Caco-2 (cell line): ENCODE results near the gene GABRQ. TPM values are rescaled to one million over a fixed set of nuclear protein-coding genes. Genes with fewer than 3 reads are reported as not detected.

ENCODE experiments used
- BruUV-seq: library from RNA; stranded (reverse); fragments of 400-500 nt; replicated peaks from 2 replicates; lab custom pipeline; 2021; lab: Mats Ljungman, UMichigan
- CTCF ChIA-PET: fragments of 300-600 bp; sonication (Branson Sonifier 250); formaldehyde crosslinking; loops from one replicate; lab custom pipeline; 2022; ENCODE audit warnings: antibody characterized with exemption; lab: Charles Lee
- POLR2A ChIA-PET: fragments of 300-600 bp; sonication (Branson Sonifier 250); formaldehyde crosslinking; loops from one replicate; lab custom pipeline; 2022; ENCODE audit warnings: antibody characterized with exemption; lab: Charles Lee
- DNase-seq, 2 experiments: peaks; one replicate each; pipeline versions ENCODE4 v3.0.0 to v3.0.0-alpha.2; 2020 to 2022
- H3K27me3 ChIP-seq: replicated peaks from 2 replicates; pipeline ENCODE4 v1.6.0; 2011; ENCODE audit warnings: low read length; ENCODE audit not compliant: control insufficient read depth, insufficient read depth
- H3K36me3 ChIP-seq: 2 replicates; pipeline ENCODE4 v1.5.1; 2011; ENCODE audit warnings: low read length; ENCODE audit not compliant: control insufficient read depth, insufficient read depth
- H3K4me1 ChIP-seq: fragments of 250-450 bp; sonication (Bioruptor Pico); 2 replicates; pipeline ENCODE4 v1.5.1; 2020; ENCODE audit warnings: mild to moderate bottlenecking
- H3K4me3 ChIP-seq: 2 replicates; pipeline ENCODE4 v1.5.1; 2011; ENCODE audit warnings: low read depth, mild to moderate bottlenecking, control low read depth, low read length
- H3K9me3 ChIP-seq: fragments of 250-450 bp; sonication (Bioruptor Pico); 2 replicates; pipeline ENCODE4 v1.5.1; 2020; ENCODE audit warnings: mild to moderate bottlenecking, moderate library complexity
- H3K27ac Mint-ChIP-seq: one replicate; pipeline ENCODE4 v1.8.0; 2022; ENCODE audit warnings: mixed read lengths; ENCODE audit not compliant: unreplicated experiment
- H3K27me3 Mint-ChIP-seq: one replicate; pipeline ENCODE4 v1.8.0; 2022; ENCODE audit warnings: mixed read lengths; ENCODE audit not compliant: insufficient read depth, unreplicated experiment
- H3K36me3 Mint-ChIP-seq: one replicate; pipeline ENCODE4 v1.8.0; 2022; ENCODE audit warnings: mild to moderate bottlenecking, mixed read lengths; ENCODE audit not compliant: insufficient read depth, unreplicated experiment
- H3K4me1 Mint-ChIP-seq: one replicate; pipeline ENCODE4 v1.8.0; 2022; ENCODE audit warnings: low read depth, mixed read lengths; ENCODE audit not compliant: unreplicated experiment
- H3K4me3 Mint-ChIP-seq: one replicate; pipeline ENCODE4 v1.8.0; 2022; ENCODE audit warnings: mild to moderate bottlenecking, moderate library complexity, mixed read lengths; ENCODE audit not compliant: unreplicated experiment
- H3K9me3 Mint-ChIP-seq: one replicate; pipeline ENCODE4 v1.8.0; 2022; ENCODE audit warnings: mixed read lengths; ENCODE audit not compliant: unreplicated experiment
- CTCF ChIP-seq, 2 experiments: fragments of 200-600 bp in 1 of 2; IDR thresholded peaks; 1 replicate in 1 of 2; 2 replicates in 1 of 2; pipeline versions ENCODE4 v1.5.1 to v1.8.0; 2011 to 2022; ENCODE audit warnings: antibody characterized with exemption in 1 of 2, control low read depth in 1 of 2, inconsistent platforms in 1 of 2, low read depth in 1 of 2, low read length in 1 of 2, mild to moderate bottlenecking in 1 of 2, moderate library complexity in 1 of 2; ENCODE audit not compliant: insufficient read depth in 1 of 2, severe bottlenecking in 1 of 2, unreplicated experiment in 1 of 2
- intact Hi-C: fragments of 100-400 bp; cut with micrococcal nuclease; formaldehyde crosslinking; loops from one replicate; pipeline ENCODE4 v1.10.0; 2022; ENCODE audit not compliant: unreplicated experiment
- total RNA-seq: library from RNA; stranded (reverse); gene quantifications from 2 replicates; pipeline ENCODE4 v1.2.3, GENCODE V29; 2022

GABRQ gene
- total RNA-seq, 1 experiment from 2014 or later: not detected

- intact Hi-C loops: no loop called here
- Histone ChIP-seq H3K4me3 (no peak overlapping the region), H3K4me1 (no peaks in the 10 kb centered on the region), H3K27me3 (no peaks in the 10 kb centered on the region), H3K36me3 (no peaks in the 10 kb centered on the region), H3K9me3 (no peaks in the 10 kb centered on the region)
- CTCF ChIA-PET: no interaction called here
- no peak for TF ChIP-seq CTCF (IDR thresholded peaks at IDR 0.05; ENCODE audit: insufficient read depth in 1 of 2, low read depth in 1 of 2, low read length in 1 of 2, severe bottlenecking in 1 of 2, unreplicated experiment in 1 of 2)
- no TSS peak for BruUV-seq
- Mint-ChIP-seq H3K27ac (no peak overlapping the region), H3K4me3 (no peak overlapping the region), H3K4me1 (no peaks in the 10 kb centered on the region), H3K27me3 (peaks cover 14% of the 10 kb centered on the region), H3K9me3 (no peaks in the 10 kb centered on the region), H3K36me3 (no peaks in the 10 kb centered on the region)
- POLR2A ChIA-PET: no interaction called here
- no peak for DNase-seq
These were observed 10.3 kb downstream of the GABRQ start for GRCh38 chrX:152647978-152648377.

GRCh38 chrX:152652060-152652459 is 14.4 kb downstream of the GABRQ start:
- no TSS peak for BruUV-seq
- H3K9me3 Mint-ChIP-seq: no peaks in the 10 kb centered on the region
- DNase-seq: no peak
- ChIA-PET CTCF (no interaction called here), POLR2A (no interaction called here)
- no peak overlapping the region for H3K27ac Mint-ChIP-seq
- H3K36me3 Mint-ChIP-seq: no peaks in the 10 kb centered on the region
- intact Hi-C loops: no loop called here
- H3K4me3 Mint-ChIP-seq: no peak overlapping the region
- no peaks in the 10 kb centered on the region for H3K4me1 ChIP-seq
- H3K4me1 Mint-ChIP-seq: no peaks in the 10 kb centered on the region
- no peaks in the 10 kb centered on the region for H3K36me3 ChIP-seq
- H3K9me3 ChIP-seq: no peaks in the 10 kb centered on the region
- no peak overlapping the region for H3K4me3 ChIP-seq
- peaks cover 27% of the 10 kb centered on the region for H3K27me3 Mint-ChIP-seq
- TF ChIP-seq CTCF (IDR thresholded peaks at IDR 0.05; ENCODE audit: insufficient read depth in 1 of 2, low read depth in 1 of 2, low read length in 1 of 2, severe bottlenecking in 1 of 2, unreplicated experiment in 1 of 2): no peak
- no peaks in the 10 kb centered on the region for H3K27me3 ChIP-seq

- no peak for TF ChIP-seq CTCF (IDR thresholded peaks at IDR 0.05; ENCODE audit: insufficient read depth in 1 of 2, low read depth in 1 of 2, low read length in 1 of 2, severe bottlenecking in 1 of 2, unreplicated experiment in 1 of 2)
- Histone ChIP-seq H3K9me3 (no peaks in the 10 kb centered on the region), H3K36me3 (no peaks in the 10 kb centered on the region), H3K4me3 (no peak overlapping the region), H3K27me3 (no peaks in the 10 kb centered on the region), H3K4me1 (no peaks in the 10 kb centered on the region)
- ChIA-PET CTCF (no interaction called here), POLR2A (no interaction called here)
- BruUV-seq: no TSS peak
- no peaks in the 10 kb centered on the region for H3K4me1 Mint-ChIP-seq
- H3K9me3 Mint-ChIP-seq: no peaks in the 10 kb centered on the region
- intact Hi-C loops: no loop called here
- H3K36me3 Mint-ChIP-seq: no peaks in the 10 kb centered on the region
- DNase-seq: no peak
- H3K4me3 Mint-ChIP-seq: no peak overlapping the region
- H3K27ac Mint-ChIP-seq: no peak overlapping the region
- peaks cover 23% of the 10 kb centered on the region for H3K27me3 Mint-ChIP-seq
These were observed 14.8 kb downstream of the GABRQ start for GRCh38 chrX:152652467-152652866.
